GM18861 (cell line): ENCODE results near the gene CTDSP2.
"Not testable (repeated sequence)": the region's sequence is repeated elsewhere in the genome, so short reads cannot be mapped to it uniquely, and the experiment has no call there.

Source experiments
- ATAC-seq: cut with Tn5 transposase; IDR thresholded peaks from one replicate; pipeline ENCODE4 v1.9.1; 2021; ENCODE audit not compliant: unreplicated experiment

Gene CTDSP2

DNA sequence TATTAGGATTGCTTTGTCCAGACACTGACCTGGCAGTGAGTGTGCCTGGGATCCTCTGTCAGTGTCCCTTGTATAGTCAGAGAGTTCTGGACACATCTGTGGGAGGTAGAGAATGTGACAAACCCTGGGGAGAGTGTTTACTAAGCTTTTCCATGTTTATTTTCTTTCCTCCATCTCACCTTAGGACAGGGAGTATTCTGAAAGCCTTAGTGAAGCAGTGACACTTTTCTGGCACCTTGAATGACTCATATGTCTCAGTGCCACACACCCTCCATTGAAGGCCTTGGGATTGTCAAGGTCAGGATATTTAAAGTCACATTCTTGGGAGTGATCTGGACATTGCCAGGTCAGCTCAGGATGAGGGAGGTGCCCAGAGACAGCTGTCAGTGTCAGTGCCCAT is 34.9 kb upstream of the CTDSP2 start:
- ATAC-seq: no peak

DNA sequence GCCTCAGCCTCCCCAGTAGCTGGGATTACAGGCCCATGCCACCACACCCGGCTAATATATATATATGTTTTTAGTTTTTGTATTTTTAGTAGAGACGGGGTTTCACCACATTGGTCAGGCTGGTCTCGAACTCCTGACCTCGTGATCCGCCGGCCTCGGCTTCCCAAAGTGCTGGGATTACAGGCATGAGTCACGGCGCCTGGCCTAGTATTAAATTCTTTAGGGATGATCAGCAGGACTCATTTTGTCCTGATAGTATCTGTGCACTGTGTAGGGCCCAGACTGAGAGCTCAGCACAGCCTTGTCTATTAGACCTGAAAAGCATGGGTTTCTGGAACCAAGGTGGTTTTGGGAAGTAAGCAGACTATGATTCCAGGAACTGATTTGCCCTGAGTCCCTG is 34.5 kb upstream of the CTDSP2 start:
- ATAC-seq: not testable (repeated sequence)

DNA sequence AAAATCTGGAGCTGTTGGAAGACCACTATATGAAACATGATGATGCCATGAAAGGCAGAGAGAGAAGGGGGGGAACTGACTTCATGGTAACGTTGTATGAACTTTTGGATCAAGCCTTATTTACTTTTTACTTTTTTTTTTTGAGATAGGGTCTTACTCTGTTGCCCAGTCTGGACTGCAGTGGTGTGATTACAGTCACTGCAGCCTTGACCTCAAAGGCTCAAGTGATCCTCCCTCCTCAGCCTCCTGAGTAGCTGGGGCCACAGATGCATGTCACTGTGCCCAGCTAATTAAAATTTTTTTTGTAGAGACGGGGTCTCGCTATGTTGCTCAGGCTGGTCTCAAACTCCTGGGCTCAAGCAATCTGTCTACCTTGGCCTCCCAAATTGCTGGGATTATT is 31.3 kb upstream of the CTDSP2 start:
- ATAC-seq: no peak

DNA sequence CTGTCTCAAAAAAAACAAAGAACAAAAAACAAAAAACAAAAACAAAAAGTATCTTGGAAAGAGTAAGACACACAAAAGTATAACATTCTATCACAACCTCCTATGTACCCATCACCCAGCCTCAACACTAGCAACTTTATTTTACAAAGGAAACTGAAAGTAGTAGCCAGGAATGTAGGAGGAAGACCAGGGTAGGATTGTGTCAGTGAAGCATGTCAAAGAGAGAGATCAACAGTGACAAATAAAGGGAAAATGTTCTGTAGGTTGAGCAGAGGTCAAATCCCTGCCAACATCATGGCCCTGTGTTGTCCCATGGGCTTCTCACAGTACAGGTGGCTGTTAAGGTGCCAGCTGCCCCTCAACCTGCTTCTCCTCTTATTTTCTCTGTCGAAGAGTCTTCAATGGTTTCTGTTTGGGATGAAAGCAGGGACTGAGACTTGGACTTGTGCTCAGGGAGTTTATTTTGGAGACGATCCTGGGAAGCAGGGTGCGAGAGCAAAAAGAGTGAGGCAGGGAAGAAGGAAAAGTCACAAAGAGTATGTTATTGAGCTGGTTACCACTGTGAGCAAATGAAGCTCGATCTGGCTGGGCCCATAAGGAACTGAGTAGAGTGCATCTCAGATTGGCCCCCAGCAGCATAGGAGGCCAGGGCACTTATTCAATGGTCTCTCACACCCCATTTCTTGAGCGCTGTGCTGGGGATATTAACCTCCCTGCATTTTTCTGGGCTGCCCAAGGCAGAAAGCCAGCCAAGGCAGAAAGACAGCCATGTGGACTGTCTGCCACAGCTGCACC is 29.4 kb upstream of the CTDSP2 start:
- no peak for ATAC-seq

DNA sequence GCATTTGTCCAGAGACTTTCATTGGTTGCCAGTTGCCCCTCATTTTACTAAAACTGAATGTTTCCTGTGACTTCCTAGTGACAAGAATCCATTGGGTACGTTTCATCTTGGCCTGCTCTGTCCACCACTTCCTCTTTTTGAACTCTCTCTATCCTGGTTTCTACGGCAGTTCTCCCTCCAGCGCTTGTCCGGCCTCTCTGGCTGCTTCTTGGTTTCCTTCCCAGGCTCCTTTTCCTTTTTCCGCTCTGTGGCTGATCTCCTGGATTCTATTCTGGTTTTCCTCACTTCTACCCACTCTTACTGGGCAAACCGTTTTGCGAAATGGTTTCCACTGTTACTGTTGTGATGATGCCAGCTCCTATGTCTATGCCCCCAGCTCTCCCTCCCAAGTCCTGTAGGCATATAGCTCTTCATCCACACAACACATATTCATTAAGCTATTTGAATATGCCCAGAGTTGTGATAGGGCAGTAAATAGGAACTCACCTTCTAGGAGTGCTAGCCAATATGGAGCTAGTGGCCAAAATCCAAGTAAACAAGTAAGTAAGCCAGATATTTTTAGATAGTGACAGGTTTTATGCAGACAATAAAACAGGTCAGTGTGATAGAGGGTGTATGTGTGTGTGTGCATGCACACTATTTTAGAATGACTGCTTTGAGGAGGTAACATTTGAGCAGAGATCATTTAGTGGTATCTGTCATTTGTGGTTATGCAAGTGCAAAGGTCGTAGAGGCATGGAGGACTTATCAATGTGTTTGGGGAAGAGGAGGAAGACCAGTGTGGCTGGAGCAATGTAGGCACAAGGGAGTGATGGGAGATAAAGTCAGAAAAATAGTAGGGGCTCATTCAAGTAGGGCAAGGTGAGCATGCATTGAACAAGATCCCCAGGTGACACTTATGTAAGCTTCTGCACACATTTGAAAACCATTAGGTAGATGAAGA is 27.9 kb upstream of the CTDSP2 start:
- no peak for ATAC-seq

DNA sequence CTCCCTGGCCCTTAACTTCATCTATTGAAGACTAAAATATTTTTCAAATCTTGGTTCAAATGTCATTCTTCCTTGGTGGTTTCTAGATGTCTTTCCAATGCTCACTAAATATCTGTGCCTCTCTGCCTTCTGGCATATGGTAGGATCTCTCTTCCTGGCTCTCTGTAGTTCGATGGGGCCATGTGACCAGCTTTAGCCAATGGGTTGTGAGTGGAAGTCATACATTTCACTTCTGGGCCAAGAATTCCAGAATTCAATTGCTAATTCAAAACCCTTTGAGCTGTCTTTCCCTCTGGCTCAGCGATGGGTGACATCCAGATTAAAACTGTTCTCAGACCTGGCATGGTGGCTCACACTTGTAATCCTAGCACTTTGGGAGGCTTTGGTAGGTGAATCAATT is 25.8 kb upstream of the CTDSP2 start:
- no peak for ATAC-seq

DNA sequence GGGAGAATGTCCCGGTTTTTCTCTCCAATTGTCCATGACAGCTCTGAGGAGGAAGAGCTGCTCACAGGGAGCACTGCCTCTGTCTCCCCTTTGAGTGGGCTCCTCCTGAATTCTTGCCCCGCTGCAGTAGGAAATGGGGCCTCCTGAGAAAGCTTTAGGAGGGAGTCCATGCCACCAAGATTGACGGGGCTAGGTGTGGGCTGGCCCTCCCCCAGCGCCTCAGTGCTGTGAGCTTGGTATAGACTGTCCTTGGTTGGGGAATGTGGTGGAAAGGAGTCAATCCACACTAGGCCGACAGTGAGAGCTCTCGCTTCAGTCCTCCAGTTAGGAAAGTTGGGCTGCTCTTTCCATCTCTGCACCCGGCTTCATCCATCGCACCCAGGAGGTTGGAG is 23.4 kb upstream of the CTDSP2 start:
- ATAC-seq: no peak

DNA sequence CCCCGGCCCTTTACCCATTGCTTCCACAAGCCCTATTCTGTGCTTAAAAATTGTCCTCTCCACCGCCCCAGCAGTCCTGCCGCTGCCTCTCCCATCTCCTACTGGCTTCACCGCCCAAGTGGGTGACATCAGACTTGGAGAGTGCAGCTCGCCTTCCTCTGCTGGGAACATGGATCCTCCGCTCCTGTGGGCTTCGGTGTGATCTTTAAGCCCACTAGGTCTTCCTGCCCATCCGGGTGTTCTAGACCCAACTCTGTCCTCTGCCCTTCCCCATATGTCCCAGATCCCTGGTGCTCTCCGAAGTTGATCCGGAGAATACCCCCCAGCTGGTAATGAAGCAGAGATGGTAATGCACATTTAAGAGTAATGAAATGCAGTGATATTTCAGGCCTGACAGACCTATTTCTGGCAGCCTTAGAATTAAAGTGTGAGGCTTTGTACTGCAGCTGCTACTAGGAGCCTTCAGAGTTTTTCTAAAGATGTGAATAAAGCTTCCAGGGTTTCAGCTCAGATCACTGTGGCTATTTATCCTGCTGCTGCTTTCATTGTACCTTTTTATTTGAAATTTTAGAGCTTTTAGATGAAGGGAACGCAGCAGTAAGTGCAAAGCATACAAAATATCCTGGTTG is 22.9 kb upstream of the CTDSP2 start:
- ATAC-seq: no peak

DNA sequence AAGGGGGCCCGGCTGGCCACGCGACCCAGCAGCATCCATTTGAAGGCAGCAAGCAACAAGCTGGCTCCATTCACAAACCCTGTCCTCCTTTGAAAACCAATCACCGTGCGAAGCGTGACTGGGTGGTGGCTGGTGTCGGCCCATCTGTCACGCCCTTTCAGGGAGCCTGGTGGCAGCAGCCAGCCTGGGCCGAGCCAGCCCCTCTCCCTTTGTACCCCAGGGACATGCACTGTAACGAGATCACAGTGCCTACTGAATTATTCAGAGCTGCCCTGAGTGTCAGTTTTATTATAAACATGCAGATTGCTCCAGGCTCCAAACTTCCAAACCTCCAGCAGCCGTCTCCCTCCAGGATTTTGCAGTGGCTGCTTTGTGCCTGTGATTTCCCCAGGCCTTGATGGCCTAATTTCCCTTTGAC is 22.3 kb upstream of the CTDSP2 start:
- no peak for ATAC-seq

DNA sequence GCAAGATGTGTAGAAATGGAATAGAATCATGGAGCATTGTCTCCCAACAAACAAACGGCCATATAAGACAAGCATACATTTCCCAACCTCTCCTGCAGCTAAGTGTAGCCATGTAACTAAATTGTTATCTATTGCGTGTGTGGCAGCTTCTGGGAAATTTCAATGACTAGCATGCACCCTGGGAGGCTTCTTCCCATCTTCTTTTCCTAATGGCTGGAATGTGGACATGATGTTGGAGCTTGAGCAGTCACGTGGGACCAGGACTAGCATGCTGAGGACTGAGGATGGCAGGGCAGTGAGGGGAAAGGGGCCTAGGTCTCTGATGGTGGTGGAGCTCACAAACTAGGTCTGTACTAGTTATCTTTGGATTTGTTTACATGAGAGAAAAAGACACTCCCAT is 21.7 kb upstream of the CTDSP2 start:
- no peak for ATAC-seq

DNA sequence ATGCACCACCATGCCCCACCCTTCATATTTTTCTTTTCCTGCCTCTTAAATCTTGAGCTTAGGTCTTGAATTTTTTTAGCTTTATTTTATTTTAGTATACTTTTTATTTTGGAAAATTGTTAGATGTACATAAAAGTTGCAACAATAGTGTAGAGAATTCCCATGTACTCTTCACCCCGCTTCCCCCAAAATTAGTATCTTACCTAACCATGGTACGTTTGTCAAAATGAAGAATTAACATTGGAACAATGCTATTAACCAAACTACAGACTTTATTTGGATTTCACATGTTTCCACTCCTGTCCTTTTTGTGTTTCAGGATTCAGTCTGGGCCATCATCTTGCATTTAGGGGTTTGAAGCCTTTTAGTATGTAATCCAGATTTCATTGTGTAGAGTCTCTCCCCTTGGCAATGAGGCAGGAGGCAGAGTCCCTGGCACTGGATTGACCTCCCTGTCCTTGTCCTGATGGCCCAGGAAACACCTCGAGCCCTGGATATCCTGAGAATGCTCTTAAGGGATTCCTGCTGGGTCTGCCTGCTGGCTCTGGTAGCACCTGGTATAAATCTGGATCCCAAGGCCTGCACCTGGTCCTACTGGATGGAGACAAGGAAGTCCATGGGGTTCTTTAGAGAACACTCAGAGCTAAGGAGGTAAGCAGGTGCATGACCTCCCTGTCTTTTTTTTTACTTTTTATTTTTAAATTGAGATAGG is 19.9 kb upstream of the CTDSP2 start:
- no peak for ATAC-seq

DNA sequence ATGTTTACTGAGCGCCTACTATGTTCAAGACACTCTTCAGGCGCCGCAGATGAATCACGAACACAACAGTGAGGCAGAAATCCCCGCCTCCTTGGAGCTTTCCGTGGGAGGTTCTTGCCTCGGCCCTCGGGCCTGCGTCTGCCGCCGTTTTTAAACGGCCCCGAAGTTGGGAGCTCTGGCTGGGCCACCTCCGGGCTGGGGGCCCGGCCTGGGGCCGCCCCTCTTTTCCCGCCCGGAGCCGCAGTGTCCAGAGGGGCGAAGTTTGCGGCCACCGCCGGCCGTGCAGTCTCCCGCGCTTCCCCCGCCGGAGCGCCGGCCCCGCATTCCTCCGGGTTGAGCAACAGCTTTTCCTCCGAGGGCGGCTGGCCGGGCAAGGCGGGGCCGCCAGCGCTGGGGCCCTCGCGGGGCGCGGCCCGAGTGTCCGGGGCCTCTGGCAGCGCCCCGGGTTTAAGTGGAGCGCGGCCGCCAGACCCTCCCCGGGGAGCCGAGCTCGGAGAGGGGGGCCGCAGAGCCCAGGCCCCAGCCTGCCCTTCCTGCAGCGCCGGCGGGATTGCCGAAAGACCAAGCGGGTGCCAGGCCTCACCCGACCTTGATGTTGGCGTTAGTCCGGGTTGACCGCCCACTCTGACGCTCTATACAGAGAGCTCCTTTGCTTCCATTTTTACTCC is 18.7 kb upstream of the CTDSP2 start:
- peak; percentile 53 for ATAC-seq

DNA sequence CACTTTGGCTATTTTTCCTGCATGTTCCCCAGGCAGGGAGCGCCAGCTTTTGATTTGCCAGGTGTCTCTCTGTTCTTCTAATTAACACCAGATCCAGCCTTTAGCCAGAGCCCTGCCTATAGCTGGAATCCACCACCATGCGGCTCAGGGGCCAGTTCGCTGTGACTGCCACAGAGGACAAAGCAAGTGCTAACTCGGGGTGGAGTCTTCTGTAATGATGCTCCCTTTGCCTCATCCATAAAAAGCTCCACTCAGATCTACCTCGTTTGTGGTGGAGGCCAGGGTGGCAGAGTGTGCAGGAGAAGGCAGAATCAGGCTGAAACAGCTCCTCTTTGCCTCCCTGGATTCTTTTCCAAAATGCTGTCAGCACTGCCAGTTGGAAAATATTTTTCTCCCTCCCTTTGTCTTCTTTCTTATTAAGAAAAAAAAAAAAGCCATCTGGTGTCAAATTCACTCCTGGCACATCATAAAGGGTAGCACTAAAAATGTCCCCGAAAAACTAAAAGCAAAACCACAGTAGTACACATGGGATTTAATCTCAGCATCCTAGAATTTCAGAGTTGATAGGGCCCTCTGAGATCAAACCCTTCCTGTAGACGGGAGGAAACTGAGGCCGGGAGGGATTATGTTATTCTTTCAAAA is 18.0 kb upstream of the CTDSP2 start:
- ATAC-seq: no peak

DNA sequence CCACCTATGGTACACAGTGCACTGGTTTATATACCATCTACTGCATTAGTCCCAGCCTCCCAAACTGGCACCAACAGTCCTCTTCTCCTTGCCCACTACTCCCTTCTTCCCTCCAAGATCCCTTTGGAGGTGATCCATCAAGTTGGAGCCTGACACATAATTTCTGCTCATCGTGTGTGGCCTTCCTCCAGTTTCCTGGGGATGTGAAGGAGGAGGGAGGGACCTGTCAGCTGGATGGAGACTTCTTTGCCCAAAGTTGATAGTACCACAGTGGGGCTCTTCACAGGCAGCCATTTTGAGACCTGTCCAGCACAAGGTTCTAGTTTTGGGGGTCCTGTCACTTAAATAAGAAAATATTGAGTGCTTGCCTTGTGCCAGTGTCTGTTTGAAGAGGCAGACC is 17.1 kb upstream of the CTDSP2 start:
- no peak for ATAC-seq

DNA sequence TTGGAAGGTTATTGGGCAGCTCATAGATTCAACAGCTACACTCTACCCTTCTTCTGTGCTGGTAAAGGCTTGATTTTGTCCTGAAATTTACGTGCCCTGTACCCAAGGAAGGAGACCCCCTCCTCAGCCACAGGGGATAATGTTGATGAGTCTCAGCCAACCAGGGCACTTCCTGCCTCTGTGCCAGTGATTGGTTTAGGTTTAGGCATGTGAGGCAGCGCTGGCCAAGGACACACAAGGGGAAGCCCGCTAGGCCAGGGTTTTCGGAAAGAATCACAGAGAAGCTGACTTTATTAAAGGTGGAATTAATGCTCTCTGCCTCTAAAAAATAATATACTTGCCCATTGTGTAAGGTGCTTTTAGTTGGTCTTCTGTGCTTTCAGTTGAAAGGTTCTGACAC is 15.4 kb upstream of the CTDSP2 start:
- no peak for ATAC-seq

DNA sequence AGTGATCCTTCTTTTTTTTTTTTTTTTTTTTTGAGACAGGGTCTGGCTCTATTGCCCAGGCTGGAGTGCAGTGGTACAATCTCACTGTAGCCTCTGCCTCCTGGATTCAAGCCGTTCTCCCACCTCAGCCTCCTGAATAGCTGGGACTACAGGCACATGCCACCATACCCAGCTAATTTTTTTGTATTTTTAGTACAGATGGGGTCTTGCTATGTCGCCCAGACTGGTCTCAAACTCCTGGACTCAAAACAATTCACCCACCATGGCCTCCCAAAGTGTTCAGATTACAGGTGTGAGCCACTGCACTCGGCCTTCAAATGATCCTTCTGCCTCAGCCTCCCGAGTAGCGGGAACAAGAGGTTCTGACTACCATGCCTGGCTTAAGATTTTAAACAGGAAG is 14.4 kb upstream of the CTDSP2 start:
- ATAC-seq: not testable (repeated sequence)

DNA sequence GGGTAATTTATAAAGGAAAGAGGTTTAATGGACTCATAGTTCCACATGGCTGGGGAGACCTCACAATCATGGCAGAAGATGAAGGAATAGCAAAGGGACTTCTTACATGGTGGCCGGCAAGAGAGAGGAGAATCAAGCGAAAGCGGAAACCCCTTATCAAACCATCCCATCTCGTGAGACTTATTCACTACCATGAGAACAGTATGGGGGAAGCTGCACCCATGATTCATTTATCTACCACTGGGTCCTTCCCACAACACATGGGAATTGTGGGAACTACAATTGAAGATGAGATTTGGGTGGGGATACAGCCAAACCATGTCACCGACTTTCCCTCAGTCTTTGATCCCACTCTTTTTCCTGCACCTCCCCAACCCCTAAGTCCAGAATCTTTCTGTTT is 12.6 kb upstream of the CTDSP2 start:
- ATAC-seq: no peak

DNA sequence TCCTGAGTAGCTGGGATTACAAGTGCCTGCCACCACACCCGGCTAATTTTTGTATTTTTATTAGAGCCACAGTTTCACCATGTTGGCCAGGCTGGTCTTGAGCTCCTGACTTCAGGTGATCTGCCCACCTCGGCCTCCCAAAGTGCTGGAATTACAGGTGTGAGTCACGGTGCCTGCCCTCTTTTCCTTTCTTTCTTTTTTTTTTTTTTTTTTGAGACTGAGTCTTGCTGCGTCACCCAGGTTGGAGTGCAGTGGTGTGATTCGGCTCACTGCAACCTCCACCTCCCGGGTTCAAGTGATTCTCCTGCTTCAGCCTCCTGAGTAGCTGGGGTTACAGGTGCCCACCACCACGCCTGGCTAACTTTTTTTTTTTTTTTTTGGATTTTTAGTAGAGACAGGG is 11.6 kb upstream of the CTDSP2 start:
- ATAC-seq: not testable (repeated sequence)

DNA sequence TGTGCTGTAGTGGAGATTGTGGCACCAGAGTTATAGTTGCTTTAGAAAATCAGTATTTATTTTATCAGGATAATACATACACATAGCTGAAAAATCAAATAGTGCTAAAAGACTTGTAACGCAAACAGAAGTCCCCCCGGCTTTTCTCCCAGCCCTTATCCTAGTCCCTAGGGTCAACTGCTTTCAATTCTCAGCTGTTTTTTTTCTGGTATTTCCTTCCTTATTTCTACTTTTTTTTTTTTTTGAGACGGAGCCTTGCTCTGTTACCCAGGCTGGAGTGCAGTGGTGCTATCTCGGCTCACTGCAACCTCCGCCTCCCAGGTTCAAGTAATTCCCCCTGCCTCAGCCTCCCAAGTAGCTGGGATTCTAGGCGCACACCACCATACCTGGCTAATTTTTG is 8.4 kb upstream of the CTDSP2 start:
- no peak for ATAC-seq
